ENCODE data around the gene CPB2.

Gene CPB2

GRCh38 chr13:46052319-46053161, 52.3 kb downstream of the CPB2 start, which contains the start of gene ZC3H13:
TSS of gene ZC3H13 (minus strand) at chr13:46052746. CDS start at chr13:46045507, 7,239 bp downstream.
- H3K14ac ChIP-seq (ENCODE audit: low read length): no peak within 1 kb of the TSS
- H3K27me3 ChIP-seq (ENCODE audit: control insufficient read depth in 3 of 3, insufficient read depth in 3 of 3, low read depth in 1 of 3, low read length in 3 of 3): no peaks in the 10 kb centered on the region
- no peaks in the 10 kb centered on the region for H3K9me3 ChIP-seq (replicated peaks in 1 of 2; ENCODE audit: control insufficient read depth in 2 of 2, insufficient read depth in 1 of 2, low read depth in 1 of 2, low read length in 2 of 2)
- H3K9ac ChIP-seq (ENCODE audit: low read depth, low read length, poor library complexity): peak within 1 kb of the TSS; percentile 78
- no peak within 1 kb of the TSS for H2BK5ac ChIP-seq (ENCODE audit: low read length)
- H2AK5ac ChIP-seq (ENCODE audit: low read depth, low read length): no peak within 1 kb of the TSS
- H3K4ac ChIP-seq (ENCODE audit: low read length): no peak within 1 kb of the TSS
- no peak within 1 kb of the TSS for H2BK12ac ChIP-seq (ENCODE audit: low read length)
- no CpG with 5 or more reads among the region's 57 CpGs for WGBS, 2 donors (ENCODE audit: extremely low coverage in 2 of 2, insufficient read length in 2 of 2, insufficient replicate concordance in 1 of 2)
- H3K4me3 ChIP-seq (ENCODE audit: low read length in 2 of 2): peak within 1 kb of the TSS; percentile 83 to 99
- H4K91ac ChIP-seq (ENCODE audit: low read depth, low read length, poor library complexity): no peak within 1 kb of the TSS
- H3K27ac ChIP-seq (replicated peaks; ENCODE audit: low read length): peak within 1 kb of the TSS; percentile 42
- H3K36me3 ChIP-seq (replicated peaks in 1 of 2; ENCODE audit: control insufficient read depth in 2 of 2, insufficient read depth in 2 of 2, low read length in 2 of 2): no peaks in the 10 kb centered on the region
- H3K23ac ChIP-seq (ENCODE audit: low read depth, low read length, poor library complexity): peak within 1 kb of the TSS; percentile 87
- peaks cover 0 to 12% of the 10 kb centered on the region in 2 donors for H3K4me1 ChIP-seq (ENCODE audit: control insufficient read depth in 2 of 2, insufficient read depth in 1 of 2, low read depth in 1 of 2, low read length in 2 of 2)
- no peak within 1 kb of the TSS for H2BK15ac ChIP-seq (ENCODE audit: low read length)
- peak within 1 kb of the TSS; percentile 82 for H3K18ac ChIP-seq (ENCODE audit: low read length)
- peak within 1 kb of the TSS; percentile 87 for H2AFZ ChIP-seq (ENCODE audit: low read length)
- peaks cover 1% of the 10 kb centered on the region for H3K79me1 ChIP-seq (ENCODE audit: low read depth, low read length)
- peak; percentile 87 for DNase-seq (ENCODE audit: low spot score)
- no peak within 1 kb of the TSS for H2BK120ac ChIP-seq (ENCODE audit: low read depth, low read length)
- peak within 1 kb of the TSS; percentile 61 for H3K4me2 ChIP-seq (ENCODE audit: insufficient read depth, low read length, poor library complexity, severe bottlenecking)
- no peak within 1 kb of the TSS for H4K8ac ChIP-seq (ENCODE audit: low read depth, low read length)

GRCh38 chr13:46051968-46052318, 52.9 kb downstream of the CPB2 start:
- Histone ChIP-seq H3K4me2 (ENCODE audit: insufficient read depth, low read length, poor library complexity, severe bottlenecking) (peak overlapping the region; percentile 48), H3K9ac (ENCODE audit: low read depth, low read length, poor library complexity) (peak overlapping the region; percentile 78), H2BK5ac (ENCODE audit: low read length) (no peak overlapping the region), H3K18ac (ENCODE audit: low read length) (no peak overlapping the region), H4K8ac (ENCODE audit: low read depth, low read length) (no peak overlapping the region), H3K9me3 (replicated peaks in 1 of 2; ENCODE audit: control insufficient read depth in 2 of 2, insufficient read depth in 1 of 2, low read depth in 1 of 2, low read length in 2 of 2) (no peaks in the 10 kb centered on the region), H3K79me1 (ENCODE audit: low read depth, low read length) (peaks cover 1% of the 10 kb centered on the region), H3K4me1 (ENCODE audit: control insufficient read depth in 2 of 2, insufficient read depth in 1 of 2, low read depth in 1 of 2, low read length in 2 of 2) (peaks cover 0 to 11% of the 10 kb centered on the region in 2 donors), H3K23ac (ENCODE audit: low read depth, low read length, poor library complexity) (no peak overlapping the region), H2AFZ (ENCODE audit: low read length) (peak overlapping the region; percentile 87), H3K4ac (ENCODE audit: low read length) (no peak overlapping the region), H2BK15ac (ENCODE audit: low read length) (no peak overlapping the region), H3K36me3 (replicated peaks in 1 of 2; ENCODE audit: control insufficient read depth in 2 of 2, insufficient read depth in 2 of 2, low read length in 2 of 2) (no peaks in the 10 kb centered on the region), H2BK120ac (ENCODE audit: low read depth, low read length) (no peak overlapping the region), H3K4me3 (ENCODE audit: low read length in 2 of 2) (peak overlapping the region; percentile 83 to 99), H4K91ac (ENCODE audit: low read depth, low read length, poor library complexity) (no peak overlapping the region), H3K27me3 (ENCODE audit: control insufficient read depth in 3 of 3, insufficient read depth in 3 of 3, low read depth in 1 of 3, low read length in 3 of 3) (no peaks in the 10 kb centered on the region), H2BK12ac (ENCODE audit: low read length) (no peak overlapping the region), H3K27ac (replicated peaks; ENCODE audit: low read length) (no peak overlapping the region), H2AK5ac (ENCODE audit: low read depth, low read length) (no peak overlapping the region), H3K14ac (ENCODE audit: low read length) (no peak overlapping the region)
- DNase-seq (ENCODE audit: low spot score): no peak
- no CpG with 5 or more reads among the region's 7 CpGs for WGBS, 2 donors (ENCODE audit: extremely low coverage in 2 of 2, insufficient read length in 2 of 2, insufficient replicate concordance in 1 of 2)

GRCh38 chr13:46050771-46051170, 54.1 kb downstream of the CPB2 start:
- peaks cover 1% of the 10 kb centered on the region for H3K79me1 ChIP-seq (ENCODE audit: low read depth, low read length)
- no peak overlapping the region for H3K4ac ChIP-seq (ENCODE audit: low read length)
- no peaks in the 10 kb centered on the region for H3K27me3 ChIP-seq (ENCODE audit: control insufficient read depth in 3 of 3, insufficient read depth in 3 of 3, low read depth in 1 of 3, low read length in 3 of 3)
- H3K4me1 ChIP-seq (ENCODE audit: control insufficient read depth in 2 of 2, insufficient read depth in 1 of 2, low read depth in 1 of 2, low read length in 2 of 2): peaks cover 0 to 11% of the 10 kb centered on the region in 2 donors
- H2AK5ac ChIP-seq (ENCODE audit: low read depth, low read length): no peak overlapping the region
- DNase-seq (ENCODE audit: low spot score): no peak
- no peak overlapping the region for H3K18ac ChIP-seq (ENCODE audit: low read length)
- H3K36me3 ChIP-seq (replicated peaks in 1 of 2; ENCODE audit: control insufficient read depth in 2 of 2, insufficient read depth in 2 of 2, low read length in 2 of 2): no peaks in the 10 kb centered on the region
- H3K4me2 ChIP-seq (ENCODE audit: insufficient read depth, low read length, poor library complexity, severe bottlenecking): no peak overlapping the region
- no peak overlapping the region for H2BK15ac ChIP-seq (ENCODE audit: low read length)
- no peak overlapping the region for H2AFZ ChIP-seq (ENCODE audit: low read length)
- no peak overlapping the region for H4K8ac ChIP-seq (ENCODE audit: low read depth, low read length)
- no peak overlapping the region for H3K9ac ChIP-seq (ENCODE audit: low read depth, low read length, poor library complexity)
- peak overlapping the region in 1 of 2 donors; percentile 83 for H3K4me3 ChIP-seq (ENCODE audit: low read length in 2 of 2)
- no peak overlapping the region for H4K91ac ChIP-seq (ENCODE audit: low read depth, low read length, poor library complexity)
- H2BK5ac ChIP-seq (ENCODE audit: low read length): no peak overlapping the region
- no peak overlapping the region for H3K23ac ChIP-seq (ENCODE audit: low read depth, low read length, poor library complexity)
- no peak overlapping the region for H2BK12ac ChIP-seq (ENCODE audit: low read length)
- no peak overlapping the region for H3K14ac ChIP-seq (ENCODE audit: low read length)
- H3K9me3 ChIP-seq (replicated peaks in 1 of 2; ENCODE audit: control insufficient read depth in 2 of 2, insufficient read depth in 1 of 2, low read depth in 1 of 2, low read length in 2 of 2): no peaks in the 10 kb centered on the region
- H3K27ac ChIP-seq (replicated peaks; ENCODE audit: low read length): no peak overlapping the region
- no peak overlapping the region for H2BK120ac ChIP-seq (ENCODE audit: low read depth, low read length)

- WGBS, 2 donors (ENCODE audit: extremely low coverage in 2 of 2, insufficient read length in 2 of 2, insufficient replicate concordance in 1 of 2): no CpG with 5 or more reads among the region's 2 CpGs
- H3K18ac ChIP-seq (ENCODE audit: low read length): no peak overlapping the region
These were observed 59.4 kb downstream of the CPB2 start for GRCh38 chr13:46045424-46045823.

More at GRCh38 chr13:46045424-46045823, 59.4 kb downstream of the CPB2 start:
- Histone ChIP-seq H3K9me3 (replicated peaks in 1 of 2; ENCODE audit: control insufficient read depth in 2 of 2, insufficient read depth in 1 of 2, low read depth in 1 of 2, low read length in 2 of 2) (no peaks in the 10 kb centered on the region), H2BK15ac (ENCODE audit: low read length) (no peak overlapping the region), H2BK12ac (ENCODE audit: low read length) (no peak overlapping the region), H3K4me1 (ENCODE audit: control insufficient read depth in 2 of 2, insufficient read depth in 1 of 2, low read depth in 1 of 2, low read length in 2 of 2) (peaks cover 0 to 5% of the 10 kb centered on the region in 2 donors), H4K91ac (ENCODE audit: low read depth, low read length, poor library complexity) (no peak overlapping the region), H3K9ac (ENCODE audit: low read depth, low read length, poor library complexity) (no peak overlapping the region), H2BK5ac (ENCODE audit: low read length) (no peak overlapping the region), H3K4me2 (ENCODE audit: insufficient read depth, low read length, poor library complexity, severe bottlenecking) (no peak overlapping the region), H3K27ac (replicated peaks; ENCODE audit: low read length) (no peak overlapping the region), H3K4me3 (ENCODE audit: low read length in 2 of 2) (no peak overlapping the region), H3K79me1 (ENCODE audit: low read depth, low read length) (no peaks in the 10 kb centered on the region), H2AFZ (ENCODE audit: low read length) (no peak overlapping the region), H3K27me3 (ENCODE audit: control insufficient read depth in 3 of 3, insufficient read depth in 3 of 3, low read depth in 1 of 3, low read length in 3 of 3) (no peaks in the 10 kb centered on the region), H3K23ac (ENCODE audit: low read depth, low read length, poor library complexity) (no peak overlapping the region), H3K36me3 (replicated peaks in 1 of 2; ENCODE audit: control insufficient read depth in 2 of 2, insufficient read depth in 2 of 2, low read length in 2 of 2) (peaks cover 0 to 39% of the 10 kb centered on the region in 2 donors), H3K4ac (ENCODE audit: low read length) (no peak overlapping the region), H2AK5ac (ENCODE audit: low read depth, low read length) (no peak overlapping the region), H4K8ac (ENCODE audit: low read depth, low read length) (no peak overlapping the region), H3K14ac (ENCODE audit: low read length) (no peak overlapping the region), H2BK120ac (ENCODE audit: low read depth, low read length) (no peak overlapping the region)
- no peak for DNase-seq (ENCODE audit: low spot score)

Data from neuronal stem cell (in vitro differentiated cells).